Esophagus squamous epithelium (tissue), 5 donors: Measurements from ENCODE around the gene POMGNT2. TPM values are rescaled to one million over a fixed set of nuclear protein-coding genes. Genes with fewer than 3 reads are reported as not detected.

Experiments
- DNase-seq: peaks from one replicate; lab custom pipeline; 2025; lab: John Stamatoyannopoulos, UW
- H3K27ac ChIP-seq, 4 donors: fragments of 200-600 bp; sonication (generic); one replicate each; pipeline ENCODE4 v1.5.1; 2016 to 2019; ENCODE audit warnings: mild to moderate bottlenecking in 1 of 4
- H3K27me3 ChIP-seq, 4 donors: fragments of 200-600 bp; sonication (generic); 1 replicate in 3 of 4; 2 replicates in 1 of 4; pipeline versions ENCODE4 v1.5.1 to v1.6.0; 2017 to 2021; ENCODE audit warnings: antibody characterized with exemption in 1 of 4
- H3K36me3 ChIP-seq, 3 donors: fragments of 200-600 bp; sonication (generic); one replicate each; pipeline ENCODE4 v1.5.1; 2016 to 2019
- H3K4me1 ChIP-seq, 3 donors: fragments of 200-600 bp; sonication (generic); one replicate each; pipeline ENCODE4 v1.5.1; 2017 to 2019
- H3K4me3 ChIP-seq, 4 donors: fragments of 200-600 bp; sonication (generic); 1 replicate in 3 of 4; 2 replicates in 1 of 4; pipeline ENCODE4 v1.5.1; 2016 to 2019; ENCODE audit warnings: mild to moderate bottlenecking in 2 of 4, moderate library complexity in 1 of 4
- H3K9me3 ChIP-seq, 3 donors: fragments of 200-600 bp; sonication (generic); one replicate each; pipeline ENCODE4 v1.5.1; 2016 to 2019
- POLR2A ChIP-seq, 4 donors: fragments of 450-650 bp; IDR thresholded peaks; one replicate each; pipeline ENCODE4 v1.6.1; 2017; ENCODE audit warnings: antibody characterized with exemption in 4 of 4, mild to moderate bottlenecking in 4 of 4, moderate library complexity in 3 of 4
- WGBS, 2 donors: methylation state at CpG; one replicate each; pipeline ENCODE4 v1.1.5; 2018; 5-methylcytosine and 5-hydroxymethylcytosine counted together
- intact Hi-C: fragments of 100-400 bp; cut with DNase I; formaldehyde crosslinking; loops from one replicate; pipeline ENCODE4 v1.15.0; 2022
- total RNA-seq, 4 donors: library from RNA; depleted of rRNA; stranded (reverse); fragments of >200 nt; gene quantifications; one replicate each; pipeline ENCODE4 v1.1.0, GENCODE V29; 2016
- TF ChIP-seq, protein P1 (sequence below), 6 experiments: fragments of 450-650 bp in 4 of 6; fragments of 200-600 bp in 2 of 6; sonication (generic) in 2 of 6; IDR thresholded peaks; one replicate each; pipeline ENCODE4 v1.5.1; 2016 to 2019; ENCODE audit warnings: antibody characterized with exemption in 6 of 6, mild to moderate bottlenecking in 4 of 6, moderate library complexity in 4 of 6
- donor health status: DM: yes; HTN: yes; CAD: no.

POMGNT2 gene
- total RNA-seq, 4 donors from 2014 or later: 4.4 to 14.0 (median 9.0) TPM

DNA sequence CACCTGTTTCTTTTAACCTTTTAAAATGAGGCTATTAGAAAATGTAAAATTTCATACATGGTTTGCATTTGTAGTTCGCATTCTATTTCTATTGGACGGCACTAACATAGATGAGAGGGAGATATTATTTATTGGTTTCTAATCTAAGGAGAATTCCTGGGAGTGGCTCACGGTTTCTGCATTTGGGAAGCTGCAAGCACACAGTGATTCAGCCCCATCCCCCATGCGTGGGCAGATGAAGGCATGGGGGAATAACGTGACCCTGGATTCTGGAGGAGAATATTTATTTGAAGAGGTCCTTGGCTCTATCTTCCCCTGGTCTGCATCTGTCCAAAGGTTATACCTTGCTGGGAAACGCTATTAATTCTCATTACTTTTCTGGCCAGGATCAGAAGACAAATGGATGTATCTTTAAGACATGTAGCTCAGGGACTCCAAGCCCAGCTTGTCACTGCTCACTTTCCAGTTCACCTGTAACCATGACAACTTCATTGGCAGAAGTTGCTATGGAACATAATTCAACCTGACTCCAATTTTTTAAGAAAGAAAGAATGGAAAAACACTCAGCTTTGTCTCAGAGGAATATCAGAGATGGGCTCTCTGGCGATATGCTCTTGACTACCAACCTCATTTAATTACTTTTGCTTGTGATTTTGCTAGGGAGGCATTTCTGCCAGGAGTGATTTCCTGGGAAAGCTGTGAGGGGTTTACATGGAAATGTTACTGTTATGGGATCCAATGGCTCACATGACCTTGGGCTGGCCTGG, 27.2 kb upstream of the POMGNT2 start:
- intact Hi-C loops: no loop called here
- Histone ChIP-seq H3K9me3 (no peaks in the 10 kb centered on the region), H3K36me3 (no peaks in the 10 kb centered on the region), H3K4me3 (no peak overlapping the region), H3K27ac (no peak overlapping the region), H3K4me1 (no peaks in the 10 kb centered on the region), H3K27me3 (no peaks in the 10 kb centered on the region)
- 66 to 77% methylated on average over 7 of the region's 7 CpGs for WGBS, 2 donors
- no peak for TF ChIP-seq POLR2A (IDR thresholded peaks at IDR 0.05)
- TF ChIP-seq, protein P1, sequence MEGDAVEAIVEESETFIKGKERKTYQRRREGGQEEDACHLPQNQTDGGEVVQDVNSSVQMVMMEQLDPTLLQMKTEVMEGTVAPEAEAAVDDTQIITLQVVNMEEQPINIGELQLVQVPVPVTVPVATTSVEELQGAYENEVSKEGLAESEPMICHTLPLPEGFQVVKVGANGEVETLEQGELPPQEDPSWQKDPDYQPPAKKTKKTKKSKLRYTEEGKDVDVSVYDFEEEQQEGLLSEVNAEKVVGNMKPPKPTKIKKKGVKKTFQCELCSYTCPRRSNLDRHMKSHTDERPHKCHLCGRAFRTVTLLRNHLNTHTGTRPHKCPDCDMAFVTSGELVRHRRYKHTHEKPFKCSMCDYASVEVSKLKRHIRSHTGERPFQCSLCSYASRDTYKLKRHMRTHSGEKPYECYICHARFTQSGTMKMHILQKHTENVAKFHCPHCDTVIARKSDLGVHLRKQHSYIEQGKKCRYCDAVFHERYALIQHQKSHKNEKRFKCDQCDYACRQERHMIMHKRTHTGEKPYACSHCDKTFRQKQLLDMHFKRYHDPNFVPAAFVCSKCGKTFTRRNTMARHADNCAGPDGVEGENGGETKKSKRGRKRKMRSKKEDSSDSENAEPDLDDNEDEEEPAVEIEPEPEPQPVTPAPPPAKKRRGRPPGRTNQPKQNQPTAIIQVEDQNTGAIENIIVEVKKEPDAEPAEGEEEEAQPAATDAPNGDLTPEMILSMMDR (IDR thresholded peaks at IDR 0.05): no peak
- DNase-seq: no peak

DNA sequence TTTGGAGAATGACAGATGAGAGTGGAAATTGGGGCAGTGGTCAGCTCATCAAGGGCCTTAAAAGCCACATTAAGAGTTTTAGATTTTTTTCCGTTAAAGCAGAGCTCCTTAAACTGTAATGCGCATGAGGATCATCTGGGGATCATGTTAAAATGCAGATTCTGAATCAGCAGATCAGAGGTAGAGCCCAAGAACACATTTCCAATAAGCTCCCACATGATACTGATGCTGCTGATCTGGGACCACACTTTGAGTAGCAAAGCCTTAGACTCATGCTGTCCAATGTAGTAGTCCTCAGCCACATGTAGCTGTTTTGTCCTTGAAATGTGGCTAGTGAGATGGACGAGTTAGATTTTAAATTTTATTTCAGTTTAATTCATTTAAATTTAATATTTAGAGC, 26.3 kb upstream of the POMGNT2 start:
- 83 to 85% methylated on average over 3 of the region's 3 CpGs for WGBS, 2 donors
- no peaks in the 10 kb centered on the region for H3K36me3 ChIP-seq

GRCh38 chr3:43128464-43128863, 22.6 kb upstream of the POMGNT2 start:
- DNase-seq: no peak
- TF ChIP-seq POLR2A (IDR thresholded peaks at IDR 0.05): no peak
- TF ChIP-seq, protein P1 (IDR thresholded peaks at IDR 0.05): no peak
- H3K4me1 ChIP-seq: no peaks in the 10 kb centered on the region
- intact Hi-C loops: no loop called here
- H3K9me3 ChIP-seq: no peaks in the 10 kb centered on the region
- no peak overlapping the region for H3K4me3 ChIP-seq
- H3K27me3 ChIP-seq: no peaks in the 10 kb centered on the region
- no peaks in the 10 kb centered on the region for H3K36me3 ChIP-seq
- no peak overlapping the region for H3K27ac ChIP-seq

More for the DNA sequence above, 26.3 kb upstream of the POMGNT2 start:
- intact Hi-C loops: no loop called here
- TF ChIP-seq, protein P1 (IDR thresholded peaks at IDR 0.05): no peak
- no peak for TF ChIP-seq POLR2A (IDR thresholded peaks at IDR 0.05)
- Histone ChIP-seq H3K27ac (no peak overlapping the region), H3K9me3 (no peaks in the 10 kb centered on the region), H3K27me3 (no peaks in the 10 kb centered on the region), H3K4me1 (no peaks in the 10 kb centered on the region), H3K4me3 (no peak overlapping the region)
- no peak for DNase-seq

DNA sequence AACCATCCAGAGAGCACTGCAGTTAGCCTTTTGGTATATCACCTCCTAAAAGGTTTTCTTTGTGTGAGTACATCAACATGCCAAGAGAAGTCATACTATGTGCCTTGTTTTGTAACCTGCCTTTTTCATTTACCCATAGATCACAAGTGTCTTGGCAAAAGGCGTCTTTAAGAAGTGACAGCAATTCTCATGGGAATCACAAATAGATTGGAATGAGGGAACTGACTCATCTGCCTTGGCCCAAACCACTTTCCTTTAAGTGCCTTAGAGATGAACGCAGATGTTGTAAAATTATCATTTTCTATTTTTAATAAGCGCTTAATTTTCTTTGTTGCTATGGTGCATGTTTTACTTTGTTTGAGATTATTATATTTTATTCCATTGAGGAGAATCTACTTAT, 20.7 kb upstream of the POMGNT2 start:
- no peaks in the 10 kb centered on the region for H3K9me3 ChIP-seq
- TF ChIP-seq, protein P1 (IDR thresholded peaks at IDR 0.05): no peak
- no peak for TF ChIP-seq POLR2A (IDR thresholded peaks at IDR 0.05)
- no peaks in the 10 kb centered on the region for H3K4me1 ChIP-seq
- intact Hi-C loops: no loop called here
- H3K36me3 ChIP-seq: no peaks in the 10 kb centered on the region
- no peak overlapping the region for H3K27ac ChIP-seq
- no peaks in the 10 kb centered on the region for H3K27me3 ChIP-seq
- 71 to 74% methylated on average over 3 of the region's 3 CpGs for WGBS, 2 donors
- no peak overlapping the region for H3K4me3 ChIP-seq
- DNase-seq: no peak

GRCh38 chr3:43123895-43124294, 18.0 kb upstream of the POMGNT2 start:
- H3K4me3 ChIP-seq: no peak overlapping the region
- no peak overlapping the region for H3K27ac ChIP-seq
- H3K27me3 ChIP-seq: no peaks in the 10 kb centered on the region
- TF ChIP-seq, protein P1 (IDR thresholded peaks at IDR 0.05): no peak
- no peak for TF ChIP-seq POLR2A (IDR thresholded peaks at IDR 0.05)
- H3K9me3 ChIP-seq: no peaks in the 10 kb centered on the region
- no peaks in the 10 kb centered on the region for H3K4me1 ChIP-seq
- H3K36me3 ChIP-seq: no peaks in the 10 kb centered on the region
- intact Hi-C loops: no loop called here
- no peak for DNase-seq
